ENCODE data around the gene TM9SF2.

- TF ChIP-seq CTCF (IDR thresholded peaks at IDR 0.05) (no peak), POLR2A (IDR thresholded peaks at IDR 0.05) (no peak)
These were observed 51.8 kb downstream of the TM9SF2 start for GRCh38 chr13:99553033-99553432.
